ENCODE data around the gene RAET1E.
"Not testable (repeated sequence)": the region's sequence is repeated elsewhere in the genome, so short reads cannot be mapped to it uniquely, and the experiment has no call there.

Gene RAET1E

GRCh38 chr6:149927025-149927424 is 29.1 kb upstream of the RAET1E start:
- not testable (repeated sequence) for DNase-seq

DNA sequence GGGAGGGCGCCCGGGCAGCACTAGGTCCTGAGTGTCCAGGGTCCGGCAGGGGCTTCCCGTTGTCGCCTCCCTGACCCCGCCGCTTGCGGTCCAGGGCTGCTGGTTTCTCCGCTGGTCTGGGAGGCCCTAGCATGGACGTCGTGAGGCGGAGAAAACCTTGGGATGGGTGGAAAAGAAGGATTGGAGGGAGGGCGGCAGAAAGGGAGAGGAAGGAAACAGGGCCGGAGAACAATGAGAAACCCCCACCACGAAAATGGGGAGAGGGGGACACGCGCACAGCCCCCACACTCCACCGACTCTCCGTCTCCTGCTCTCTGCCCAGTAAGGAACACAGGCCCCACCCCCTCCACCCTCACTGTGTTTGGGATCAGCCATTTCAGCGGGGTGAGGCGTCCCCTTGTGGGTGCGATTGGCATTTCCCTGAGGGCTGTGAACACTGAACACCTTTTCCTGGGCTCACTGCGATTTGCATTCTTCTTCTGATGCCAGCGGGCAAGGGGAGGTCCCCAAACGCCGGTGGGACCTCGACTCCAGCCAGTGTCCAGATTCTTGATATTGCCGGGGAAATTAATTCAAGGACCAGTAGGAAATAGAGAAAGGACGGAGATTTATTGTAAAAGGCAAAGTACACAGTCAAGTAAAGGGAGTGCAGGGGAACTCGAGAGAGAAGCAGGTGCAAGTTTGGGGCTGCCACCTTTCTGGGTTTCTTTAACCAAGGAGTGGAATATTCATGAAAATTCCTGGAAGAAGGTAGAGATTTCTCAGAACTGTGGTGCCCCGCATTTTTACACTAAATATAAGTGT is 28.3 kb upstream of the RAET1E start:
- peak; percentile 90 for DNase-seq

GRCh38 chr6:149925253-149925973 is 27.5 kb upstream of the RAET1E start:
- DNase-seq, result peak; percentile 60

DNA sequence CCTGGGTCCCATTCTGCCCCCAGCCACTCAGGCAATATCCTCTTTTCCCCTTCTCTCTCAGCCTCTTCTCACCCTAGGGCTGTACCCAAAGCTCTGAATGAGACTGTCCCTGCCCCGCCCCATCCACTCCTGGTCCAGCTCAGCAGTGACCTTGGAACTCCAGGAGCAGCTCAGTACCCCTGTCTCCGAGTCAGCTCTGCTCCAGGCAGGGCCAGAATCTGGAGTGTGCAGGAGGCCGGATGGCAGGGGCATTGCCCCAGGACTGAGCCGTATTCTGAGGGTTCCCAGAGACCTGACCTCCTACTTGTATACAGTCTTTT is 27.0 kb upstream of the RAET1E start:
- peak; percentile 55 for DNase-seq

DNA sequence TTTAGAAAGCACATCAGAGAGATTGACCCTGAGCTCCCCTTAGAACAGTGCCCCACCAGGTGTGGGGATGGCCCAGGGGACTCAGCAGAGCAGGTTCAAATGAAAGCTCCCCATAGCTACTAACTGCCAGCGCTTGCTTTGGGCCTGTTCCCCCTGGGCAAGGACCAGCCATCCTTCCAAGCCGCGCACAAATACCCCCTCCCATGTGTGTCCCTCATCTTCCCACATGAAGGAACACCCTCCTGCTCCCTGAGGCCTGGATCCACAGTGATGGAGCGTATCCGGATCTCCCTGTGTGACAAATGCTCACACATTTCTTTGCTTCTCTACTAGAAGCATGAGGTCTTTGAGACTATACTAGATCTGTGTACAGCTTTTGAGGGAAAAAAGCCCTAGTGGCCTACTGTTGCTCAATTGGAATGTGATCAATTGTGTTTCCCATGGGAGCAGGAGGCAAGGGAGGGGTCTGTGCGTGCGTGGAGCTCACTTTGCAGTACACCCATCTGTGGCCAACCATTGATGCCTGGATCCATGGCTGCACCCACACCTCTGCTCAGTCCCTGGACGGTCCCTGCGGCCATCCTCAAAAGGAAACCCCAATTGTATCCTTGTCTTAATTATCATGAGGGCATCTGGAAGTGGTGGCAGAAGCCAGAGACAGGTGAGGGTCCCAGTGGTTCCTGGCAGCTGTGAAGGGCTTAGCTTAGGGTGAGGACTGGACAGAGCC is 26.5 kb upstream of the RAET1E start:
- peak; percentile 17 for DNase-seq

- no peak for DNase-seq
Observed at GRCh38 chr6:149923327-149923986, 25.5 kb upstream of the RAET1E start.

DNA sequence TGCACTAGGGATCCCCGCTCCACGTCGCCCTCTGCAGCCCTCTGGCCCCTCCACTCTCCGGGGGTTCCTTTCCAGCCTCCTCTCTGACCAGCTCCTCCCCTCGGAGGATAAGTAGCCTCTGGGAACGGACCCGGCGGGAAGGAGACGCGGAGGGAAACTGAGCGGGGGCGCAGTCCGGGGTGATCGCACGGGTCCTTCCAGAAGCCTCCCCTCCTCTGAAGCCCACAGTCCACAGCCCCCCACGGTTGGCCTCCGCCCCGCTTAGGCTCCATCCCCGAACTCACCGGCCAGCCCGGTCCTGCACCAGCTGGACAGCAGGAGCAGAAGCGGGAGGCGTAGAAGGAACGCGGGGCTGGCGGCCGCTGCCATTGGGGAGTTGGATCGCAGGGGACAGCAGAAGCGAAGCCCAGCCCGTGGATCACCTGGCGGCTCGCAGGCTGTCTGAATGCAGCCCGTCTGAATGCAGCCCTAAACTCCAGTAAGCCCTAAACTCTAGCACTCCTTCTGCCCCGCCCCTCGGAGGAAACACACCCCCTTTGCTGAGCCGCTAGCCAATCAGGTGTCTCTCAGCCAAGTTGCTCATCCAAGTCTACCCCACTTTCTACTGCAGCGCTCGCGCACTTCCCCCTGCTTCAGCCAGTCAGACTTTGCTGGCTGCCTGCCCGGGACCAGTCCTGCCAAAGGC is 24.9 kb upstream of the RAET1E start, which contains the start of gene RAET1G:
Gene RAET1G (minus strand): TSS at position 480 of the 685 bp plus-strand sequence. CDS start 111 bp downstream, at position 369.
- peak; percentile 92 for DNase-seq

DNA sequence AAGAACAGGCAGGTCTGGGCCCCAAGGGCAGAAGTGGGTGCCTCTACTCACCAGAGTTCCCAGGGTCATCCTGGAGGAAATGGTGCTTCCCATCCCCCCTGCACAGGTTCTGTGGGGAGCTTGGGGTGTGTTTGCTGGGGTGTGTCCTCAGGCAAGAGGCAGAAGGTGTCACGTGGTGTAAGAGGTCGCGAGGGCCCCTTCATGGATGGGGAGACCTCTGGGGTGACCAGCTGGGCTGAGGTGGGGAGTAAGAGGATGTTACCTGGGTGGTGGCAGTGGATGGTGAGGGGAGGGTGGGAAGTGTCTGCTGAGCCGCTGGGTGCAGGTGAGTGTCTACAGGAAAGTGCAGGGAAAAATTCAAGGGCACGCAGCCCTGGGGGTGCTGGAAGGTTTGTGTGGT is 24.2 kb upstream of the RAET1E start:
- DNase-seq, result not testable (repeated sequence)

- no peak for DNase-seq
Observed at GRCh38 chr6:149921361-149921760, 23.4 kb upstream of the RAET1E start.

DNA sequence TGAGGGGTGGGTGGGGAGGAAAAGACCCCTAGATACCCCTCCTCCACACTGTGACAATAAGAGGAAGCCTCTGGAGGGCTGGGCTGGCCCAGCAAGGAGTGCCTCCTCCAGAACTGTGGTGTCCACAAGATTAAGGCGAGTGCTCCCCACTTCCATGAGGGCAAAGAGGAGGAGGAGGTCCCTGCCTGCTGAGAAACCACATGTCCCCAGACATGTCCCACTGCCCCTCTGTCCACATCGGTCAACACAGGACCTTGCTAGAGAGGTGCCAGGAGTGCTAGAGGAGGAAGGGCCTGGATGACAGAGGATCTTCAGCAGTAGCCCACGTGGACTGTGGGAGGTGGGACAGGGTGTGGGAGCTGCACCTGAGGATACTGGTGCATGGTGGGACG is 21.9 kb upstream of the RAET1E start:
- no peak for DNase-seq

GRCh38 chr6:149919126-149919833 is 21.4 kb upstream of the RAET1E start:
- not testable (repeated sequence) for DNase-seq

DNA sequence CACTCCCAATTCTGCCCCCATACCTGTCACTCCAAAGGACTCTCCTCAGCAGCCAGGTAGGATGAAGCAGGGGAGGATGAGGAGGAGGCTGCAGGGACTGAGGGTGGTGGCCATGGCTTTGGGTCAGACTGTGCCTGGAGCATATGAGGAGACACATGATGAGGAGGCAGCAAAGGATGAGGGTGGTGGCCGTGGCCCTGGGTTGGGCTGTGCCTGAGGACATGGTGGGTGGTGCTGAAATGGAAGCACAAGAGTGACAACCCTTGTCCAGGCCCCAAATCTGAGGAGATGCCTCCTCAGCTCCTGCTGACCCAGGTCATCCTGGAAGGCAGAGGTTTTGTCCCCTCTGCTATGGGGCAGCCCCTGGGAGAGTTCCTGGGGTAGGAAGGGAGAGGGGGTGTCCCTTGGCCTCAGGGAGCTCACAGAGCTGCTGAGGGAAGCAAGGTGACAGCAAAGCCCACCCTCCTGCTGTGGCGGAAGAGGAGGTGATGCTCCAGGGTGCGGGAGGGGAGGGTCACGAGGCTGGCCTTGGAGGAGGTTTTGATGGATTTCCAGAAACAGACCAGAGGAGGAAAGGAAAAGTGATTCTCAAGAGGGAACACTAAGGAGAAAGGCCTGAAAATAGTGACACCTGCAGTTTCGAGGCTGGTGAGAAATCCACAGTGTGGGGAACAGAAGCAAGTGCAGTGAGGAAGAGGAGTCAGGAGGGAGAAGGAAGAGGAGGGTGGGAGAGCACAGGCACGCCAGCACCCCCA is 20.4 kb upstream of the RAET1E start:
- no peak for DNase-seq

- DNase-seq, result no peak
Observed at GRCh38 chr6:149917679-149918078, 19.8 kb upstream of the RAET1E start.

GRCh38 chr6:149915970-149916865 is 18.3 kb upstream of the RAET1E start:
- DNase-seq, result no peak

DNA sequence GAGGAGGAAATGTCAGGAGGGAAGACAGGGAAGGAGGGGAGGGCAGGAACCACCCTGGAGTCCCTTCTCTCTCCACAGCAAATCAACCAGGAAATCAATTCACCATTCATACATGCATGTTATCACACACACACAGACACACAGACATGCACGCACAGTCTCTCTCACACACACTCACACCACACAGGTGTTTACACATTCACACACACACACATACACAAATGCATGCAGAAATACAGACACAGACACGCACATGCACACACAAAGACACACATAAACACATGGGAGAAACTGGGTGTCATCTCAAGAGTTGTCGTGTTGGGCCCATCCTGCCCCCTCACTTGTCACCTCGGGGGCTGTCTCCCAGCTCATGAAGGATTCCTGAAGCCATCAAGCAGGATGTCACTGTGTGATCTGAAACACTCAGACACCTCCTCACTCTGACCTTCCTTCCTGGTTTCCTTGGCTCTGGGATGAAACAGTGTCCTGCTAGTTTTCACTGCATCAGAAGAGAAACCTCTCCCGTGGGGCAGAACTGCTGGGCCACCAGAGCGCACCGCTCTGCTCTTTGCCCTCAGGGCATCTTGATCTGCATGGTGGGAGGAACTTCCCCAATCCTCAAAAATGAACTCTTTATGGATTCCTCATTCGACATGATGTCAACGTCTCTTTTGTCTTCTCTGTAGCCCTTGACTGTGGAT is 15.8 kb upstream of the RAET1E start:
- DNase-seq, result no peak

- no peak for DNase-seq
Observed at GRCh38 chr6:149913085-149913484, 15.2 kb upstream of the RAET1E start.

GRCh38 chr6:149912680-149913079 is 14.8 kb upstream of the RAET1E start:
- DNase-seq, result not testable (repeated sequence)

DNA sequence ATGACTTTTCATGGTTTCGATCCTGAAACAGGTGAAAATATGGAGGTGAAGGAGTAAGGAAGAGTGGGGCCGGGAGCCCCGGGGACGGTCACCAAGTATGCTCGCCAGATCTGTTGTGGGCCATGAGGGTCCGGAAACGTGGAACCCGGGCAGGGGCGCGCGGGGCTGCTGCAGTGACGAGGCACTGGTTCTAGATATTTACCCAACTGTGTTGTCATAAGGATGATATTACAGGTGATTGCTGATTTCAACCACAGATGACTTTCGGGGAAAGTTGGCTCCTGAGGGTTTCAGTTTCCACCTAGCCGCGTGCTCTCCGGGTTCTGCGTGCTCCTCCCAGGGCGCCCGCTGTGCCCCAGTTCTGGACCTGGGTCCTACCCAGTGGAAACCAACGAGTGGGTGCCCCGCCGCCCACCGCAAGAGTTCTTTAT is 12.8 kb upstream of the RAET1E start:
- DNase-seq, result no peak
